ENCODE data around the gene MGRN1.
A peak's percentile ranks its signal among the peaks of the same experiment; 100 is the strongest.

Gene MGRN1

GRCh38 chr16:4654011-4654963 is 29.7 kb downstream of the MGRN1 start:
- DNase-seq (ENCODE audit: low read depth): no peak

- DNase-seq (ENCODE audit: low read depth): no peak
These were observed 30.5 kb downstream of the MGRN1 start for GRCh38 chr16:4654964-4655590.

- no peak for DNase-seq (ENCODE audit: low read depth)
These were observed 31.2 kb downstream of the MGRN1 start for GRCh38 chr16:4655801-4656200.

- no peak for DNase-seq (ENCODE audit: low read depth)
These were observed 31.6 kb downstream of the MGRN1 start for GRCh38 chr16:4656221-4656620.

- DNase-seq (ENCODE audit: low read depth): no peak
These were observed 32.4 kb downstream of the MGRN1 start for GRCh38 chr16:4656695-4657686.

- DNase-seq (ENCODE audit: low read depth): no peak
These were observed 35.0 kb downstream of the MGRN1 start for GRCh38 chr16:4659363-4660353.

- peak; percentile 57 for DNase-seq (ENCODE audit: low read depth)
These were observed 35.9 kb downstream of the MGRN1 start for GRCh38 chr16:4660454-4661007.

GRCh38 chr16:4661661-4662060 is 37.0 kb downstream of the MGRN1 start:
- no peak for DNase-seq (ENCODE audit: low read depth)

GRCh38 chr16:4663465-4663776 is 38.8 kb downstream of the MGRN1 start:
- DNase-seq (ENCODE audit: low read depth): no peak

GRCh38 chr16:4663777-4664465 is 39.3 kb downstream of the MGRN1 start:
- no peak for DNase-seq (ENCODE audit: low read depth)

- peak; percentile 26 for DNase-seq (ENCODE audit: low read depth)
These were observed 40.2 kb downstream of the MGRN1 start for GRCh38 chr16:4664538-4665418.

- DNase-seq (ENCODE audit: low read depth): no peak
These were observed 42.0 kb downstream of the MGRN1 start for GRCh38 chr16:4666537-4667202.

GRCh38 chr16:4667203-4667963 is 42.8 kb downstream of the MGRN1 start:
- DNase-seq (ENCODE audit: low read depth): no peak

GRCh38 chr16:4668313-4668960 is 43.8 kb downstream of the MGRN1 start:
- no peak for DNase-seq (ENCODE audit: low read depth)

GRCh38 chr16:4673387-4674046 is 48.9 kb downstream of the MGRN1 start:
- DNase-seq (ENCODE audit: low read depth): no peak

GRCh38 chr16:4674926-4675530 is 50.4 kb downstream of the MGRN1 start:
- no peak for DNase-seq (ENCODE audit: low read depth)

Data from activated T-cell treated with anti-CD3 and anti-CD28 coated beads for 24 hours (primary cell).